ENCODE data around the gene LPP. TPM values are rescaled to one million over a fixed set of nuclear protein-coding genes. Genes with fewer than 3 reads are reported as not detected.

Gene LPP
- total RNA-seq, 1 experiment from 2014 or later, result 20.4 TPM

DNA sequence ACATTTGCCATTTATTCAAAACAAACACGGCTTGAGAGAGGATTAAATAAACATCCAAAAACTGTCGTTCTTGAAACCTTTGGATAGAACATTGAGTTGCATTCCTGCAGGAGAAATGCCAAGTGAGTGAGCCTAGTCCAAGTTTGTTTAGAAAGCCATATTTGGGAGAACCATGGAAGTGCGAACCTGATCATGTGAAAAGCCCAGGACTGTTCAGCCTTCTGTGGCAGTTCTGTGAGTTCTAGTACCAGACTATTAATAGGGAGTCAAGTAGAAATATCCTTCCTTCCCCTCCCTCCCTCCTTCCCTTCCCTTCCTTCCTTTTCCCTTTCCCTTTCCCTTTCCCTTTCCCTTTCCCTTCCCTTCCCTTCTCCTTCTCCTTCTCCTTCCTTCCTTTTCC lies 470.4 kb downstream of the LPP start:
- POLR2A ChIA-PET (ENCODE audit: unreplicated experiment), result no interaction called here
- no peak for DNase-seq
- no peak for ATAC-seq
- H4K20me1 ChIP-seq (ENCODE audit: low read length), result no peaks in the 10 kb centered on the region
- intact Hi-C loops (cut with micrococcal nuclease), result no loop called here
- H3K9ac ChIP-seq (ENCODE audit: low read length), result no peak overlapping the region
- H3K4me1 ChIP-seq (ENCODE audit: insufficient read depth, low read length), result peaks cover 29% of the 10 kb centered on the region
- peaks cover 10% of the 10 kb centered on the region for H3F3A ChIP-seq (ENCODE audit: low read length, unreplicated experiment)
- H3K36me3 ChIP-seq (ENCODE audit: low read depth, low read length), result no peaks in the 10 kb centered on the region
- no peaks in the 10 kb centered on the region for H3K79me2 ChIP-seq (ENCODE audit: low read length)
- no TSS peak for BruUV-seq (replicated peaks)
- H3K27ac ChIP-seq (ENCODE audit: low read length), result no peak overlapping the region
- H2AFZ ChIP-seq (ENCODE audit: low read length), result no peak overlapping the region
- no peaks in the 10 kb centered on the region for H3K9me3 ChIP-seq (ENCODE audit: low read length)
- H3K9me2 ChIP-seq (replicated peaks; ENCODE audit: low read length), result no peaks in the 10 kb centered on the region
- H3K4me3 ChIP-seq (ENCODE audit: low read length), result no peak overlapping the region
- CTCF ChIA-PET, result no interaction called here
- no peaks in the 10 kb centered on the region for H3K27me3 ChIP-seq (ENCODE audit: low read length)
- H3K4me2 ChIP-seq (ENCODE audit: low read length), result no peak overlapping the region
- no peak for TF ChIP-seq CTCF (conservative IDR thresholded peaks at IDR 0.05; ENCODE audit: low read depth, low read length)
- no peak for TF ChIP-seq EZH2phosphoT487 (IDR thresholded peaks at IDR 0.05; ENCODE audit: borderline replicate concordance, low read length)
- no peak for TF ChIP-seq EZH2 (IDR thresholded peaks at IDR 0.05; ENCODE audit: low read length, unreplicated experiment)

- no peak overlapping the region for H3K27ac ChIP-seq (ENCODE audit: low read length)
- intact Hi-C loops (cut with micrococcal nuclease), result loop anchor here (5.0 kb wide), 4 partner anchors 73 to 328 kb away; no protein-coding TSS in a partner anchor
- POLR2A ChIA-PET (ENCODE audit: unreplicated experiment), result no interaction called here
Observed at GRCh38 chr3:188624828-188625227, 470.9 kb downstream of the LPP start.

More at GRCh38 chr3:188624828-188625227, 470.9 kb downstream of the LPP start:
- Histone ChIP-seq H3K9me2 (replicated peaks; ENCODE audit: low read length) (no peaks in the 10 kb centered on the region), H3K4me2 (ENCODE audit: low read length) (no peak overlapping the region), H3K79me2 (ENCODE audit: low read length) (no peaks in the 10 kb centered on the region), H3K4me3 (ENCODE audit: low read length) (no peak overlapping the region), H3K36me3 (ENCODE audit: low read depth, low read length) (no peaks in the 10 kb centered on the region), H3K27me3 (ENCODE audit: low read length) (no peaks in the 10 kb centered on the region), H3K4me1 (ENCODE audit: insufficient read depth, low read length) (peaks cover 29% of the 10 kb centered on the region), H3K9me3 (ENCODE audit: low read length) (no peaks in the 10 kb centered on the region), H4K20me1 (ENCODE audit: low read length) (no peaks in the 10 kb centered on the region), H3F3A (ENCODE audit: low read length, unreplicated experiment) (peaks cover 10% of the 10 kb centered on the region), H2AFZ (ENCODE audit: low read length) (no peak overlapping the region), H3K9ac (ENCODE audit: low read length) (no peak overlapping the region)
- TF ChIP-seq CTCF (conservative IDR thresholded peaks at IDR 0.05; ENCODE audit: low read depth, low read length) (no peak), EZH2 (IDR thresholded peaks at IDR 0.05; ENCODE audit: low read length, unreplicated experiment) (no peak), EZH2phosphoT487 (IDR thresholded peaks at IDR 0.05; ENCODE audit: borderline replicate concordance, low read length) (no peak)
- no TSS peak for BruUV-seq (replicated peaks)
- no peak for ATAC-seq
- CTCF ChIA-PET, result no interaction called here
- no peak for DNase-seq

Measured in PC-3 (cell line).